Neural progenitor cell (in vitro differentiated cells): ENCODE data around the gene GNAS. TPM values are rescaled to one million over a fixed set of nuclear protein-coding genes. Genes with fewer than 3 reads are reported as not detected.

Source experiments
- DNase-seq: peaks from one replicate; pipeline ENCODE4 v3.0.0-alpha.2; 2016; ENCODE audit warnings: low spot score
- H2AFZ ChIP-seq: fragments of 200-600 bp; sonication (generic); replicated peaks from 2 replicates; pipeline ENCODE4 v1.6.1; 2016; ENCODE audit warnings: antibody characterized with exemption
- H3F3A ChIP-seq: fragments of 200-600 bp; sonication (generic); 2 replicates; pipeline ENCODE4 v1.6.1; 2016; ENCODE audit warnings: antibody characterized with exemption, low read depth
- H3K27ac ChIP-seq: fragments of 200-600 bp; sonication (generic); 2 replicates; pipeline ENCODE4 v1.5.1; 2016; ENCODE audit warnings: mild to moderate bottlenecking
- H3K27me3 ChIP-seq: fragments of 200-600 bp; sonication (generic); 2 replicates; pipeline ENCODE4 v1.6.1; 2016; ENCODE audit warnings: mild to moderate bottlenecking, moderate library complexity
- H3K36me3 ChIP-seq: fragments of 200-600 bp; sonication (generic); 2 replicates; pipeline ENCODE4 v1.5.1; 2016
- H3K4me1 ChIP-seq: fragments of 200-600 bp; sonication (generic); 2 replicates; pipeline ENCODE4 v1.6.1; 2016; ENCODE audit warnings: mixed run types
- H3K4me2 ChIP-seq: fragments of 200-600 bp; sonication (generic); 2 replicates; pipeline ENCODE4 v1.6.1; 2016
- H3K4me3 ChIP-seq: fragments of 200-600 bp; sonication (generic); 2 replicates; pipeline ENCODE4 v1.5.1; 2016
- H3K79me2 ChIP-seq: fragments of 200-600 bp; sonication (generic); 2 replicates; pipeline ENCODE4 v1.6.1; 2016; ENCODE audit warnings: low read depth
- H3K9ac ChIP-seq: fragments of 200-600 bp; sonication (generic); 2 replicates; pipeline ENCODE4 v1.6.1; 2016
- H3K9me3 ChIP-seq: fragments of 200-600 bp; sonication (generic); 2 replicates; pipeline ENCODE4 v1.5.1; 2016; ENCODE audit warnings: low read depth
- H4K20me1 ChIP-seq: fragments of 200-600 bp; sonication (generic); 2 replicates; pipeline ENCODE4 v1.6.1; 2016; ENCODE audit warnings: low read depth
- H3K27ac Mint-ChIP-seq: 3 replicates; pipeline ENCODE4 v1.8.0; 2021; ENCODE audit warnings: mixed read lengths
- H3K27me3 Mint-ChIP-seq: 2 replicates; pipeline ENCODE4 v1.8.0; 2022; ENCODE audit warnings: low read depth, mild to moderate bottlenecking, inconsistent platforms, moderate library complexity, mixed read lengths; ENCODE audit not compliant: insufficient read depth
- H3K36me3 Mint-ChIP-seq: 3 replicates; pipeline ENCODE4 v1.8.0; 2021; ENCODE audit warnings: mixed read lengths
- H3K4me1 Mint-ChIP-seq: 3 replicates; pipeline ENCODE4 v1.8.0; 2021; ENCODE audit warnings: mixed read lengths
- H3K4me3 Mint-ChIP-seq: 3 replicates; pipeline ENCODE4 v1.8.0; 2021; ENCODE audit warnings: mild to moderate bottlenecking, moderate library complexity, mixed read lengths
- H3K9me3 Mint-ChIP-seq: 3 replicates; pipeline ENCODE4 v1.8.0; 2020; ENCODE audit warnings: mixed read lengths
- EZH2 ChIP-seq: fragments of 200-600 bp; sonication (generic); IDR thresholded peaks from 2 replicates; pipeline ENCODE4 v1.6.1; 2017; ENCODE audit warnings: antibody characterized with exemption, mild to moderate bottlenecking, moderate library complexity
- EZH2phosphoT487 ChIP-seq: fragments of 200-600 bp; sonication (generic); IDR thresholded peaks from 2 replicates; pipeline ENCODE4 v1.6.1; 2017; ENCODE audit warnings: antibody characterized with exemption
- total RNA-seq: library from RNA; depleted of rRNA; stranded (reverse); fragments of >200 nt; gene quantifications from 2 replicates; pipeline ENCODE4 v1.2.3, GENCODE V29; 2015; ENCODE audit warnings: low replicate concordance
- TF ChIP-seq, protein P1 (sequence below): fragments of 200-600 bp; sonication (generic); IDR thresholded peaks from 2 replicates; pipeline ENCODE4 v1.5.1; 2017; ENCODE audit warnings: antibody characterized with exemption, mild to moderate bottlenecking

Gene GNAS
- total RNA-seq, 1 donor from 2014 or later: 794 TPM

DNA sequence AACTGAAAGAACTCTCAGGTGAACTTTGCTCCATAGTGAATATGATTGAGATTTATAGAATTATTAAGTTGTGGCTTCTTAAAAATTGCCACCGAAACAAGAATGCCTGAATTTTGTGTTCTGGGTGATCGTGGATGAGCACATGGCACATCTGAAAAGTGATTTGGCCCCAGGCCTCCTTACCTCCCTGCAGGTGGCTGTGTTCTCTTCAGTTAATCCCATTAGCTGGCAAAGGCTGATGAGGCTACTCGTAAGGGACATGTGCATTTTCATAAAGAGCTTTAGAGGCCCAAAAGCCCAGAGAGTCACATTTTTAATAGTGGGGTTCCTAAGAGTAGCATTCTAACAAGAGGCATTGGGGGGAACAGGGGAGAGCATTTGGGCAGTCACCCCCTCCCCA lies 22.6 kb downstream of the GNAS start:
- Histone ChIP-seq H3K79me2 (no peaks in the 10 kb centered on the region), H4K20me1 (peaks cover 8% of the 10 kb centered on the region), H3K9ac (no peak overlapping the region), H3K4me3 (no peak overlapping the region), H3K9me3 (no peaks in the 10 kb centered on the region), H3K4me1 (peaks cover 58% of the 10 kb centered on the region), H2AFZ (no peak overlapping the region), H3K4me2 (peak overlapping the region; percentile 48), H3K27me3 (peaks cover 4% of the 10 kb centered on the region), H3F3A (peaks cover 43% of the 10 kb centered on the region), H3K36me3 (no peaks in the 10 kb centered on the region), H3K27ac (no peak overlapping the region)
- H3K27ac Mint-ChIP-seq: no peak overlapping the region
- peaks cover 7% of the 10 kb centered on the region for H3K27me3 Mint-ChIP-seq
- no peaks in the 10 kb centered on the region for H3K9me3 Mint-ChIP-seq
- H3K4me1 Mint-ChIP-seq: peaks cover 50% of the 10 kb centered on the region
- peak; percentile 61 for DNase-seq
- H3K4me3 Mint-ChIP-seq: peak overlapping the region; percentile 6
- no peaks in the 10 kb centered on the region for H3K36me3 Mint-ChIP-seq
- no peak for TF ChIP-seq EZH2
- TF ChIP-seq EZH2phosphoT487: no peak
- TF ChIP-seq, protein P1, sequence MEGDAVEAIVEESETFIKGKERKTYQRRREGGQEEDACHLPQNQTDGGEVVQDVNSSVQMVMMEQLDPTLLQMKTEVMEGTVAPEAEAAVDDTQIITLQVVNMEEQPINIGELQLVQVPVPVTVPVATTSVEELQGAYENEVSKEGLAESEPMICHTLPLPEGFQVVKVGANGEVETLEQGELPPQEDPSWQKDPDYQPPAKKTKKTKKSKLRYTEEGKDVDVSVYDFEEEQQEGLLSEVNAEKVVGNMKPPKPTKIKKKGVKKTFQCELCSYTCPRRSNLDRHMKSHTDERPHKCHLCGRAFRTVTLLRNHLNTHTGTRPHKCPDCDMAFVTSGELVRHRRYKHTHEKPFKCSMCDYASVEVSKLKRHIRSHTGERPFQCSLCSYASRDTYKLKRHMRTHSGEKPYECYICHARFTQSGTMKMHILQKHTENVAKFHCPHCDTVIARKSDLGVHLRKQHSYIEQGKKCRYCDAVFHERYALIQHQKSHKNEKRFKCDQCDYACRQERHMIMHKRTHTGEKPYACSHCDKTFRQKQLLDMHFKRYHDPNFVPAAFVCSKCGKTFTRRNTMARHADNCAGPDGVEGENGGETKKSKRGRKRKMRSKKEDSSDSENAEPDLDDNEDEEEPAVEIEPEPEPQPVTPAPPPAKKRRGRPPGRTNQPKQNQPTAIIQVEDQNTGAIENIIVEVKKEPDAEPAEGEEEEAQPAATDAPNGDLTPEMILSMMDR: no peak

DNA sequence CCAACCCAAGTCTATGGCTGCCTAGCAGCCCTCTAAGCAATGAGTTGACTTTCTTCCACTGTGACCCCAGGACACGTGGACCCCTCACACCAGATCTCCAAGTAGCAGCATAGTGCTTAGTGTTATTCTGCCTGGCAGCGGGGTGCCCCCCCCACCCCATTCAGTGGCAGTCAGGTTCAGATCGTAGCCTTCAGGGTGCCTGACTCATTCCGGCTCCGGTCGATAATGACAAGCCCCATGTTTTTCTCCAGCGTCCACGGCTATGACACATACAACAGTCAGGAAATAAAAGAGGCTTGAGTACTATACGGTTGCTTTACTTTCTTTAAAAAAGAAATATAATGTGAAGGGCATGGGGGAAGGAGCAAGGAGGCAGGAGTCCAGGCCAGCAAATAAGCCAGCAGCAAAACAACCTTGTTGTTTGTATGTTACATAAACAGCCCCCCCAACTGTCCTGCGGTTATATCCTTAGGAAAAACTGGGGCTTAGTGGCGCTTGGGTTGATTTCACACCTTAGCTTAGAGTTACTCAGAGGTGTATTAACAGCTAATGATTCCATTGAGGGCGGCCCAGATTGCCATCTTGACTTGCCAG lies 23.1 kb downstream of the GNAS start:
- H3K4me1 Mint-ChIP-seq: peaks cover 54% of the 10 kb centered on the region
- H3K27me3 ChIP-seq: peaks cover 4% of the 10 kb centered on the region
- no peak overlapping the region for H2AFZ ChIP-seq
- no peaks in the 10 kb centered on the region for H3K9me3 Mint-ChIP-seq
- H3K27me3 Mint-ChIP-seq: peaks cover 8% of the 10 kb centered on the region
- TF ChIP-seq, protein P1: no peak
- TF ChIP-seq EZH2phosphoT487 (no peak), EZH2 (no peak)
- H3K36me3 Mint-ChIP-seq: no peaks in the 10 kb centered on the region
- peak overlapping the region; percentile 48 for H3K4me2 ChIP-seq
- peak overlapping the region; percentile 62 for H3K27ac Mint-ChIP-seq
- H3K4me3 Mint-ChIP-seq: peak overlapping the region; percentile 17
- no peaks in the 10 kb centered on the region for H3K9me3 ChIP-seq
- H3K27ac ChIP-seq: no peak overlapping the region
- DNase-seq: no peak
- peaks cover 44% of the 10 kb centered on the region for H3F3A ChIP-seq
- H3K4me1 ChIP-seq: peaks cover 63% of the 10 kb centered on the region
- H3K36me3 ChIP-seq: no peaks in the 10 kb centered on the region
- no peak overlapping the region for H3K9ac ChIP-seq
- no peak overlapping the region for H3K4me3 ChIP-seq
- H3K79me2 ChIP-seq: no peaks in the 10 kb centered on the region
- peaks cover 8% of the 10 kb centered on the region for H4K20me1 ChIP-seq

DNA sequence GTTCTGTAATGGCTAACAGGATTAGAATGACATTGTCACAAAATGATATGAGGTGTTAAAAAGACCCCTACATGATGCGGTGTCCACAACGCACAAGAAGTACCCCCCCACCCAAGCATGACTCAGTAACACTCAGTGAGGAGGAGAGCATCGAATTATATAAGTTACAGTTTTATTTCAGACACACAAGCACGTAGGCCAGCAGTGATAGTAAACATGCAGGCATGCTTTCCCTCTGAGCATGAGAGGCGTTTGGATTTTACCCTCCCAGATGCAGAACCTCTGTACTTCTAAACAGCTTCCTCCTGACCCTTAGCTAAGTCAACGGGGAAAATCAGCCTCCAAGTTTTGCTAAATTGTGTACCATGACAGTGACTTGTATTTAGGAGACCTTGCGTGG lies 23.9 kb downstream of the GNAS start:
- Histone ChIP-seq H3K4me2 (peak overlapping the region; percentile 75), H3K27ac (no peak overlapping the region), H3K9me3 (no peaks in the 10 kb centered on the region), H4K20me1 (peaks cover 8% of the 10 kb centered on the region), H3K27me3 (peaks cover 4% of the 10 kb centered on the region), H3K79me2 (no peaks in the 10 kb centered on the region), H3K4me3 (no peak overlapping the region), H3K9ac (no peak overlapping the region), H3F3A (peaks cover 44% of the 10 kb centered on the region), H3K36me3 (no peaks in the 10 kb centered on the region), H3K4me1 (peaks cover 64% of the 10 kb centered on the region), H2AFZ (no peak overlapping the region)
- Mint-ChIP-seq H3K4me1 (peaks cover 55% of the 10 kb centered on the region), H3K36me3 (no peaks in the 10 kb centered on the region), H3K27me3 (peaks cover 8% of the 10 kb centered on the region), H3K4me3 (peak overlapping the region; percentile 31), H3K9me3 (no peaks in the 10 kb centered on the region), H3K27ac (no peak overlapping the region)
- no peak for DNase-seq
- TF ChIP-seq EZH2: no peak
- TF ChIP-seq, protein P1: no peak
- TF ChIP-seq EZH2phosphoT487: no peak
